Endothelial cell of umbilical vein (primary cell): Measurements from ENCODE around the gene SAMD4B.
A peak's percentile ranks its signal among the peaks of the same experiment; 100 is the strongest.

Experiments used
- EZH2 ChIP-seq: IDR thresholded peaks from 2 replicates; pipeline ENCODE4 v1.6.1; 2012; ENCODE audit warnings: borderline replicate concordance, low read depth, mild to moderate bottlenecking, moderate library complexity, low read length, inconsistent platforms; ENCODE audit not compliant: severe bottlenecking
- GATA2 ChIP-seq: IDR thresholded peaks from 2 replicates; pipeline ENCODE4 v1.7.0; 2011; ENCODE audit warnings: low read depth, mild to moderate bottlenecking, moderate library complexity, mixed read lengths, low read length; ENCODE audit not compliant: insufficient read length, insufficient read depth
- JUN ChIP-seq: IDR thresholded peaks from 2 replicates; pipeline ENCODE4 v1.6.1; 2011; ENCODE audit warnings: borderline replicate concordance, low read depth; ENCODE audit not compliant: insufficient read length, insufficient read depth
- MYC ChIP-seq: IDR thresholded peaks from one replicate; pipeline ENCODE4 v1.6.1; 2011; ENCODE audit warnings: mild to moderate bottlenecking, low read depth, low read length
- POLR2A ChIP-seq: IDR thresholded peaks from 2 replicates; pipeline ENCODE4 v1.6.1; 2012; ENCODE audit warnings: low read depth, mild to moderate bottlenecking, control low read depth, low read length
- POLR2AphosphoS5 ChIP-seq: IDR thresholded peaks from 2 replicates; pipeline ENCODE4 v1.6.1; 2012; ENCODE audit warnings: low read depth, mild to moderate bottlenecking, control low read depth, low read length, moderate library complexity; ENCODE audit not compliant: insufficient read depth
- TF ChIP-seq, protein P1 (sequence below), 2 donors: IDR thresholded peaks; 1 replicate in 1 of 2; 2 replicates in 1 of 2; pipeline ENCODE4 v1.5.1; 2011; ENCODE audit warnings: low read length in 2 of 2, mild to moderate bottlenecking in 2 of 2, moderate library complexity in 2 of 2, control low read depth in 1 of 2, inconsistent platforms in 1 of 2, low read depth in 1 of 2; ENCODE audit not compliant: insufficient read depth in 1 of 2; ENCODE audit errors: extremely low read depth in 1 of 2
- TF ChIP-seq, protein P2 (sequence below): IDR thresholded peaks from 2 replicates; pipeline ENCODE4 v1.6.1; 2011; ENCODE audit not compliant: insufficient read depth, insufficient read length

DNA sequence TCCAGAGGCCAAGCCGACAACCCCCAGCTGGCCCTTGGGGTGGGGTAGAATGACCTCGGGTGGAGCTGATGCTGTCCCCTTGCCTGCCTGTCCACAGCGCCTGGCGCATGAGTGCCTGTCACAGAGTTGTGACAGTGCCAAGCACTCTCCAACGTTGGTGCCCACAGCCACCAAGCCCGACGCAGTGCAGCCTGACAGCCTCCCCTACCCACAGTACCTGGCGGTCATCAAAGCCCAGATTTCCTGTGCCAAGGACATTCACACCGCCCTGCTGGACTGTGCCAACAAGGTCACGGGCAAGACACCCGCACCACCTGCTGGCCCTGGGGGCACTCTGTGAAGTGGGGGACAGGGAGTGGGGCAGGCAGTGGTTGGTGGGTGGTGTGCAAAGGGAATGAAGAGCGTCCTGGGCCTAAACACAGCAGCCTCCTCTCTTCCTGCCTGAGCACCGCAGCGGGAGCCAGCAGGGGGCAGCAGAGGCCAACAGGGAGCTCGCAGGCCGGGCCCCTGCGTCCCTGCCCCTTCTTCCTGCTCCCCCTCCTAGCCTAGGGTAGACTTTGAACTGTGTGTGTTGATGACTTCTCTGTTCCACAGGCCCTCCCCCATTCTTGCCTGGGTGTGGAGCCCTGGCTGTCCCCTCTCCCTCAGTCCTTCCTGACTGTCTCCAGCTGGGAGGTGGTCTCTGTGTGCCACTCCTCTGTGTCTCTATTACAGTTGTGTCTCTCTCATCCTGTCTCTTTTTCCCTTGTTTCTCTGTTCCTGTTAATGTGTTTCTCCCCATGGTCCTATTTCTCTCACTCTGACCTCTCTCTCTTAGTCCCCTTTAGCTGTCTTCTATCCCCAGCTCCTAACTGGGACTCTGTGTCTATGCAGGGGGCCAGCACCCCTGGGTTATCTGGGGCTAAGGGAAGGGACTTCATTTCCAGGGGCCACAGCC lies 55.4 kb downstream of the SAMD4B start:
- TF ChIP-seq POLR2A (no peak), EZH2 (no peak), MYC (no peak), POLR2AphosphoS5 (peak; percentile 56), GATA2 (no peak), JUN (no peak)
- TF ChIP-seq, protein P1, sequence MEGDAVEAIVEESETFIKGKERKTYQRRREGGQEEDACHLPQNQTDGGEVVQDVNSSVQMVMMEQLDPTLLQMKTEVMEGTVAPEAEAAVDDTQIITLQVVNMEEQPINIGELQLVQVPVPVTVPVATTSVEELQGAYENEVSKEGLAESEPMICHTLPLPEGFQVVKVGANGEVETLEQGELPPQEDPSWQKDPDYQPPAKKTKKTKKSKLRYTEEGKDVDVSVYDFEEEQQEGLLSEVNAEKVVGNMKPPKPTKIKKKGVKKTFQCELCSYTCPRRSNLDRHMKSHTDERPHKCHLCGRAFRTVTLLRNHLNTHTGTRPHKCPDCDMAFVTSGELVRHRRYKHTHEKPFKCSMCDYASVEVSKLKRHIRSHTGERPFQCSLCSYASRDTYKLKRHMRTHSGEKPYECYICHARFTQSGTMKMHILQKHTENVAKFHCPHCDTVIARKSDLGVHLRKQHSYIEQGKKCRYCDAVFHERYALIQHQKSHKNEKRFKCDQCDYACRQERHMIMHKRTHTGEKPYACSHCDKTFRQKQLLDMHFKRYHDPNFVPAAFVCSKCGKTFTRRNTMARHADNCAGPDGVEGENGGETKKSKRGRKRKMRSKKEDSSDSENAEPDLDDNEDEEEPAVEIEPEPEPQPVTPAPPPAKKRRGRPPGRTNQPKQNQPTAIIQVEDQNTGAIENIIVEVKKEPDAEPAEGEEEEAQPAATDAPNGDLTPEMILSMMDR (IDR thresholded peaks at IDR 0.05; ENCODE audit: extremely low read depth in 1 of 2, insufficient read depth in 1 of 2, low read depth in 1 of 2, low read length in 2 of 2) = peak; percentile 96 to 99
- TF ChIP-seq, protein P2, sequence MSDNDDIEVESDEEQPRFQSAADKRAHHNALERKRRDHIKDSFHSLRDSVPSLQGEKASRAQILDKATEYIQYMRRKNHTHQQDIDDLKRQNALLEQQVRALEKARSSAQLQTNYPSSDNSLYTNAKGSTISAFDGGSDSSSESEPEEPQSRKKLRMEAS = no peak
